ENCODE measurements around the gene PIGQ. TPM values are rescaled to one million over a fixed set of nuclear protein-coding genes. Genes with fewer than 3 reads are reported as not detected.

The PIGQ gene
- total RNA-seq (2021; fragmentation: NEBNext Ultra II Directional; extraction: Animal tissue kit (Norgen Biotek cat#: 25700)): 34.2 and 36.0 TPM in 2 replicates
- 49.2 and 80.4 TPM in 2 replicates for polyA plus RNA-seq (2011; rRNA removed)
- 56.8 TPM for polyA plus RNA-seq (2011; cell fraction: cytosol; rRNA removed)
- polyA plus RNA-seq (2011; cell fraction: nucleus; rRNA removed): 283 TPM
- 20.8 to 38.5 TPM (median 33.9 TPM) in 4 replicates for polyA plus RNA-seq (2012, experiment 1 of 2)
- 26.0 TPM for polyA plus RNA-seq (2012, experiment 2 of 2)
- polyA plus RNA-seq (2013, experiment 1 of 2): 24.1 TPM
- polyA plus RNA-seq (2013, experiment 2 of 2): 22.7 TPM
- 30.5 and 36.4 TPM in 2 replicates for polyA minus RNA-seq (2011; rRNA and poly(A)+ RNA removed)
- 24.4 TPM for polyA minus RNA-seq (2011; cell fraction: cytosol; rRNA and poly(A)+ RNA removed)
- polyA minus RNA-seq (2011; cell fraction: nucleus; rRNA and poly(A)+ RNA removed): 73.6 TPM
- long read RNA-seq, experiment 1, partial matches to known transcripts: 8 of 18 reads
- long read RNA-seq, experiment 1, other reads (novel, unspliced or antisense): 2 of 18 reads
- long read RNA-seq, experiment 2: 0 reads

DNA sequence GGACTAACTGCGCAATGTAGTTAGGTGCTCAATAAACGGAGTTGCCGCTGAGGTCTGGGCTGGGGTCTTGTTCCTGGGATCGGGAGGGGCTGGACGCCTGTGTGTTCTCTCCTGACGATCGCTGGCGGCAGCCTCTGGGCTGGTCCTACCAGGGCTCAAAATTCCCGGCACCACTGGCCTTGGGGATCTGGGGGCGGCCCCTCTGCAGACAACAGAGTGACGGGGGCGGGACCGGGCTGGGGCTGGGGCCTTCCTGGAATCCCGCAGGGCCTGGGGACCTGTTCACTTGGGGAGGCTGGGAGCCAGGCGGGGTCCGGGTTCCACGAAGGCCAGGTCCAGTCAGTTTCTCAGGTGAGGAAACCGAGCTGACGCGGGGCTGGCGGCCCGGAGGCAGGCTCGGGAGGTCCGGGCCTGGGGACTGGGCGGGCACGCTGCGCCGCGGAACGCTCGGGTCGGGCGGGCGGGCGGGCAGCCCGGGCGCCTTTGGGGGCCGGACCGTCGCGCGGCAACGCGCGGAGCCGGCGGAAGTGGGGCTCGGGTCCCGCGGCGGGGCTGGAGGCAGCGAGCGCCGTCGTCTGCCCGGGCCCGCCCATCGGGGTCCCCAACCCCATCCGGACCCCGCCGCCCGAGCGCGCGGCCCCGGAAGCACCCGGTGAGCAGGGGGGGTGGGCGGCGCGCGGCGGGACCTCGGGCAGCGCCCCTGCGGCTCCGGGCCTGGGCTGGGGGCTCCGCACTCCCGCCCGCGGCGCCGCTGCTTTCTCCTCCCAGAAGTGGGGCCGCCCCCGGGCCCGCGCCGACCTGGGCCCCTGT lies at the start of gene PIGQ:
Gene PIGQ (plus strand): TSS at position 524 of the 810 bp plus-strand sequence. CDS start 4,107 bp downstream, outside the sequence.
- Histone ChIP-seq H2BK5ac (ENCODE audit: low read depth, low read length) (peak within 1 kb of the TSS; percentile 52; the same call in 1 of the 2 replicates), H4K91ac (replicated peaks; ENCODE audit: insufficient read length, low read length) (peak within 1 kb of the TSS; percentile 22), H2AFZ (ENCODE audit: low read length) (no peak within 1 kb of the TSS), H2AK5ac (ENCODE audit: low read depth, low read length) (no peak within 1 kb of the TSS), H4K5ac (ENCODE audit: insufficient read length, low read depth, low read length) (peak within 1 kb of the TSS; percentile 95), H2BK12ac (ENCODE audit: low read depth, low read length) (peak within 1 kb of the TSS; percentile 5; the same call in 1 of the 2 replicates), H3K23ac (ENCODE audit: insufficient read length) (no peak within 1 kb of the TSS), H3K79me1 (ENCODE audit: low read depth, low read length) (no peaks in the 10 kb centered on the region; the same call in none of the 2 replicates), H3K9me3 (ENCODE audit: insufficient read depth in 2 of 2, low read depth in 1 of 2, low read length in 1 of 2) (no peaks in the 10 kb centered on the region), H2BK15ac (ENCODE audit: low read length) (no peak within 1 kb of the TSS; the same call in 1 of the 2 replicates), H3K23me2 (ENCODE audit: low read depth, low read length) (peaks cover 9% of the 10 kb centered on the region; the same call in 1 of the 2 replicates), H3K27ac (ENCODE audit: low read depth, low read length) (no peak within 1 kb of the TSS; the same call in 1 of the 2 replicates), H3K27me3 (replicated peaks in 1 of 4; ENCODE audit: control insufficient read depth in 3 of 4, extremely low read depth in 1 of 4, insufficient read depth in 3 of 4, low read length in 3 of 4) (no peaks in the 10 kb centered on the region), H4K8ac (ENCODE audit: extremely low read depth, insufficient read depth, low read length) (peak within 1 kb of the TSS; percentile 92), H3K4me2 (ENCODE audit: insufficient read depth in 1 of 2, low read depth in 2 of 2, low read length in 2 of 2) (peak within 1 kb of the TSS; percentile 82 to 94), H3K56ac (replicated peaks; ENCODE audit: insufficient read length, low read depth, low read length) (no peak within 1 kb of the TSS), H3K36me3 (ENCODE audit: control insufficient read depth in 2 of 4, insufficient read depth in 4 of 4, low read length in 3 of 4) (peaks cover 0 to 10% (median 0%) of the 10 kb centered on the region in 4 experiments; a peak in 3 of 8 replicates), H3K14ac (ENCODE audit: insufficient read length) (no peak within 1 kb of the TSS), H3K4me1 (replicated peaks in 1 of 4; ENCODE audit: control insufficient read depth in 3 of 4, insufficient read depth in 4 of 4, low read length in 3 of 4) (peaks cover 0 to 27% (median 12%) of the 10 kb centered on the region in 4 experiments; a peak in 5 of 7 replicates), H3K9ac (replicated peaks in 1 of 4; ENCODE audit: extremely low read depth in 1 of 4, low read depth in 3 of 4, low read length in 3 of 4) (peak within 1 kb of the TSS; percentile 43 to 94 (median 59)), H3K18ac (ENCODE audit: extremely low read depth, low read length) (peak within 1 kb of the TSS; percentile 10), H3K79me2 (ENCODE audit: control insufficient read depth in 1 of 2, insufficient read depth in 2 of 2, low read length in 2 of 2) (peaks cover 0 to 9% of the 10 kb centered on the region in 2 experiments; a peak in 1 of 4 replicates), H2BK20ac (ENCODE audit: low read length) (no peak within 1 kb of the TSS), H3K4ac (replicated peaks; ENCODE audit: insufficient read length, low read depth, low read length) (peak within 1 kb of the TSS; percentile 94), H2BK120ac (replicated peaks; ENCODE audit: low read depth, low read length) (no peak within 1 kb of the TSS), H3K4me3 (ENCODE audit: extremely low read depth in 1 of 4, insufficient read depth in 2 of 4, low read depth in 3 of 4, low read length in 4 of 4) (peak within 1 kb of the TSS; percentile 71 to 95 (median 72)), H4K20me1 (replicated peaks in 1 of 2; ENCODE audit: control insufficient read depth in 1 of 2, insufficient read depth in 2 of 2, low read length in 2 of 2) (peaks cover 0 to 8% of the 10 kb centered on the region in 2 experiments)
- WGBS, 2 experiments (ENCODE audit: extremely low coverage in 1 of 2, insufficient coverage in 1 of 2, insufficient read length in 1 of 2, insufficient replicate concordance in 2 of 2, low coverage in 1 of 2, low lambda C conversion rate in 2 of 2, missing lambda C conversion rate in 1 of 2): 8% methylated on average over 13 of the region's 87 CpGs; no CpG with 5 or more reads in 1 of the 2 experiments
- no peak for FAIRE-seq
- ChIA-PET POLR2A (ENCODE audit: partially characterized antibody) (interaction anchor here (0.8 to 7.9 kb wide), 11 partner anchors 11 to 185 kb away, joined by 3 to 58 read pairs (median 3); partner anchors contain the start of genes CAPN15 and RAB40C), CTCF (ENCODE audit: partially characterized antibody) (interaction anchor here (0.8 to 1.2 kb wide), 4 partner anchors 13 to 92 kb away, joined by 3 to 4 read pairs (median 3); no protein-coding TSS in a partner anchor)
- peak in 1 of 2 experiments; percentile 85 for DNase-seq (ENCODE audit: low read depth in 1 of 2, low spot score in 2 of 2)
- TF ChIP-seq, protein P1, sequence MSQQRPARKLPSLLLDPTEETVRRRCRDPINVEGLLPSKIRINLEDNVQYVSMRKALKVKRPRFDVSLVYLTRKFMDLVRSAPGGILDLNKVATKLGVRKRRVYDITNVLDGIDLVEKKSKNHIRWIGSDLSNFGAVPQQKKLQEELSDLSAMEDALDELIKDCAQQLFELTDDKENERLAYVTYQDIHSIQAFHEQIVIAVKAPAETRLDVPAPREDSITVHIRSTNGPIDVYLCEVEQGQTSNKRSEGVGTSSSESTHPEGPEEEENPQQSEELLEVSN (IDR thresholded peaks at IDR 0.05): no peak
- TF ChIP-seq KDM1A (IDR thresholded peaks at IDR 0.05; ENCODE audit: borderline replicate concordance, low read length) (no peak), YY1 (IDR thresholded peaks at IDR 0.05; ENCODE audit: low read depth, low read length) (no peak), RFX5 (IDR thresholded peaks at IDR 0.05; ENCODE audit: borderline replicate concordance, low read depth, low read length) (no peak), SAP30 (IDR thresholded peaks at IDR 0.05; ENCODE audit: insufficient read depth, insufficient replicate concordance, low read length) (no peak), RXRA (IDR thresholded peaks at IDR 0.05; ENCODE audit: insufficient read depth, low read depth, low read length) (no peak), BACH1 (IDR thresholded peaks at IDR 0.05; ENCODE audit: low read length) (no peak)

Data from H1 (cell line).